HCT116 (cell line): Measurements from ENCODE around the gene AFAP1L2. TPM values are rescaled to one million over a fixed set of nuclear protein-coding genes. Genes with fewer than 3 reads are reported as not detected.

ENCODE experiments used
- ATAC-seq: fragments of 200-7000 bp; cut with Tn5 transposase; 2 replicates; pipeline ENCODE4 v1.9.1; 2020; ENCODE audit warnings: mild to moderate bottlenecking, moderate library complexity
- BruUV-seq: library from RNA; stranded (reverse); fragments of 400-500 nt; replicated peaks from 2 replicates; lab custom pipeline; 2021; lab: Mats Ljungman, UMichigan
- CTCF ChIA-PET: fragments of 300-600 bp; sonication (Branson Sonifier 250); formaldehyde crosslinking; loops from one replicate; lab custom pipeline; 2021; ENCODE audit warnings: antibody characterized with exemption; lab: Charles Lee
- POLR2A ChIA-PET: fragments of 300-600, 350-600 bp; sonication (Branson Sonifier 250); formaldehyde crosslinking; loops from one replicate; lab custom pipeline; 2021; ENCODE audit warnings: antibody characterized with exemption; lab: Charles Lee
- RAD21 ChIA-PET, 2 experiments: fragments of 300-600 bp; sonication (Branson Sonifier 250); formaldehyde crosslinking; loops; one replicate each; lab custom pipeline; 2023; ENCODE audit warnings: low total read pairs in 2 of 2; ENCODE audit not compliant: uncharacterized antibody in 2 of 2, unreplicated experiment in 2 of 2, low non-redundant PET in 1 of 2; lab: Charles Lee
- DNase-seq: peaks from one replicate; pipeline ENCODE4 v3.0.0-alpha.2; 2010; ENCODE audit warnings: low read depth, low spot score
- H2AFZ ChIP-seq: fragments of 200-600 bp; shearing (Covaris generic), sonication (generic); 2 replicates; pipeline ENCODE4 v1.6.1; 2017; ENCODE audit warnings: low read depth, mixed run types, mixed read lengths, antibody characterized with exemption, low read length; ENCODE audit not compliant: poor library complexity, severe bottlenecking
- H3K27ac ChIP-seq: 2 replicates; pipeline ENCODE4 v1.5.1; 2012; ENCODE audit warnings: low read depth, low read length
- H3K27me3 ChIP-seq: fragments of 200-600 bp; sonication (generic); 2 replicates; pipeline ENCODE4 v1.6.1; 2016; ENCODE audit warnings: mixed run types, low read length, mixed read lengths; ENCODE audit not compliant: insufficient read depth
- H3K36me3 ChIP-seq, 2 experiments: fragments of 200-500 bp in 1 of 2; fragments of 200-600 bp in 1 of 2; sonication (Bioruptor generic) in 1 of 2; sonication (generic) in 1 of 2; 2 replicates each; pipeline versions ENCODE4 v1.5.1 to v1.6.1; 2014 to 2016; ENCODE audit warnings: low read length in 2 of 2, inconsistent platforms in 1 of 2, mixed read lengths in 1 of 2, mixed run types in 1 of 2; ENCODE audit not compliant: insufficient read depth in 2 of 2, control insufficient read depth in 1 of 2
- H3K4me1 ChIP-seq, 2 experiments: fragments of 200-600 bp in 1 of 2; sonication (generic) in 1 of 2; 2 replicates each; pipeline versions ENCODE4 v1.5.1 to v1.6.1; 2012 to 2017; ENCODE audit warnings: low read length in 2 of 2, inconsistent platforms in 1 of 2, mild to moderate bottlenecking in 1 of 2, mixed read lengths in 1 of 2, mixed run types in 1 of 2, moderate library complexity in 1 of 2; ENCODE audit not compliant: insufficient read depth in 2 of 2, control insufficient read depth in 1 of 2
- H3K4me2 ChIP-seq: fragments of 200-600 bp; sonication (generic); 2 replicates; pipeline ENCODE4 v1.6.1; 2017; ENCODE audit warnings: mixed run types, low read length, mixed read lengths
- H3K4me3 ChIP-seq, 2 experiments: fragments of 200-600 bp in 1 of 2; sonication (generic) in 1 of 2; replicated peaks in 1 of 2; 2 replicates each; pipeline ENCODE4 v1.5.1; 2011 to 2016; ENCODE audit warnings: low read length in 2 of 2, control low read depth in 1 of 2, low read depth in 1 of 2, mild to moderate bottlenecking in 1 of 2, mixed read lengths in 1 of 2, mixed run types in 1 of 2
- H3K79me2 ChIP-seq: fragments of 200-600 bp; sonication (generic); 2 replicates; pipeline ENCODE4 v1.6.1; 2017; ENCODE audit warnings: mild to moderate bottlenecking, mixed run types, low read length, moderate library complexity, mixed read lengths; ENCODE audit not compliant: insufficient read depth
- H3K9ac ChIP-seq: fragments of 200-600 bp; sonication (generic); 2 replicates; pipeline ENCODE4 v1.6.1; 2016; ENCODE audit warnings: low read length, mixed read lengths
- H3K9me2 ChIP-seq: fragments of 200-600 bp; sonication (generic), shearing (Covaris generic); 2 replicates; pipeline ENCODE4 v1.6.1; 2017; ENCODE audit warnings: mixed run types, mild to moderate bottlenecking, moderate library complexity; ENCODE audit not compliant: insufficient read depth
- H3K9me3 ChIP-seq, 2 experiments: fragments of 200-500 bp in 1 of 2; fragments of 200-600 bp in 1 of 2; sonication (Bioruptor generic) in 1 of 2; sonication (generic) in 1 of 2; 2 replicates each; pipeline ENCODE4 v1.6.1; 2014 to 2017; ENCODE audit warnings: low read length in 2 of 2, mixed read lengths in 2 of 2, inconsistent platforms in 1 of 2, low read depth in 1 of 2, mild to moderate bottlenecking in 1 of 2, mixed run types in 1 of 2, moderate library complexity in 1 of 2; ENCODE audit not compliant: control insufficient read depth in 1 of 2, insufficient read depth in 1 of 2
- H4K20me1 ChIP-seq: fragments of 200-600 bp; sonication (generic), shearing (Covaris generic); 2 replicates; pipeline ENCODE4 v1.6.1; 2017; ENCODE audit warnings: mixed run types, mild to moderate bottlenecking, moderate library complexity; ENCODE audit not compliant: insufficient read depth
- CTCF ChIP-seq, 3 experiments: fragments of 200-600 bp in 1 of 3; sonication (generic) in 1 of 3; IDR thresholded peaks in 2 of 3; conservative IDR thresholded peaks in 1 of 3; 2 replicates each; pipeline ENCODE4 v1.5.1; 2012 to 2017; ENCODE audit warnings: low read depth in 2 of 3, low read length in 2 of 3, antibody characterized with exemption in 1 of 3, borderline replicate concordance in 1 of 3, control low read depth in 1 of 3, mild to moderate bottlenecking in 1 of 3, mixed read lengths in 1 of 3, mixed run types in 1 of 3, moderate library complexity in 1 of 3; ENCODE audit not compliant: insufficient read depth in 1 of 3
- ELF1 ChIP-seq: IDR thresholded peaks from 2 replicates; pipeline ENCODE4 v1.6.1; 2012; ENCODE audit warnings: low read depth, borderline replicate concordance
- JUND ChIP-seq: IDR thresholded peaks from 2 replicates; pipeline ENCODE4 v1.6.1; 2012
- MAX ChIP-seq: IDR thresholded peaks from 2 replicates; pipeline ENCODE4 v1.6.1; 2012
- REST ChIP-seq: IDR thresholded peaks from 2 replicates; pipeline ENCODE4 v1.6.1; 2012; ENCODE audit warnings: low read depth
- SIN3A ChIP-seq: IDR thresholded peaks from 2 replicates; pipeline ENCODE4 v1.6.1; 2012; ENCODE audit warnings: low read depth
- ZBTB33 ChIP-seq: IDR thresholded peaks from 2 replicates; pipeline ENCODE4 v1.6.1; 2011; ENCODE audit warnings: mild to moderate bottlenecking, low read length, moderate library complexity; ENCODE audit not compliant: insufficient replicate concordance; ENCODE audit errors: extremely low read depth
- ZNF274 ChIP-seq: fragments of 200-500 bp; sonication (Bioruptor generic); IDR thresholded peaks from 2 replicates; pipeline ENCODE4 v1.6.1; 2014; ENCODE audit warnings: mild to moderate bottlenecking, low read depth, low read length, inconsistent platforms
- intact Hi-C: fragments of 100-400 bp; cut with micrococcal nuclease; formaldehyde crosslinking; loops from 2 replicates; pipeline ENCODE4 v1.10.0; 2022
- total RNA-seq: library from RNA; stranded (reverse); gene quantifications from one replicate; pipeline ENCODE4 v1.2.1, GENCODE V29; 2021; ENCODE audit not compliant: unreplicated experiment

AFAP1L2 gene
- total RNA-seq, 1 experiment from 2014 or later: 0.93 TPM

- H3K9ac ChIP-seq: no peak overlapping the region
- ATAC-seq (no peak), DNase-seq (no peak)
- H3K27ac ChIP-seq: no peak overlapping the region
- no peaks in the 10 kb centered on the region for H3K9me2 ChIP-seq
- H3K27me3 ChIP-seq: peaks cover 91% of the 10 kb centered on the region
- no peak overlapping the region for H3K4me3 ChIP-seq
- no TSS peak for BruUV-seq
- RAD21 ChIA-PET: no interaction called here
- H3K79me2 ChIP-seq: no peaks in the 10 kb centered on the region
- no peaks in the 10 kb centered on the region; the same call in 1 of the 2 replicates for H4K20me1 ChIP-seq
- intact Hi-C loops: no loop called here
- POLR2A ChIA-PET: no interaction called here
- no peak overlapping the region for H2AFZ ChIP-seq
- TF ChIP-seq JUND: no peak
- TF ChIP-seq ZBTB33: no peak
- no peak for TF ChIP-seq MAX
- no peak for TF ChIP-seq REST
- TF ChIP-seq SIN3A: no peak
- TF ChIP-seq ELF1: no peak
- no peak for TF ChIP-seq ZNF274
- TF ChIP-seq CTCF (IDR thresholded peaks at IDR 0.05 in 2 of 3, conservative IDR thresholded peaks at IDR 0.05 in 1 of 3; ENCODE audit: borderline replicate concordance in 1 of 3, insufficient read depth in 1 of 3, low read depth in 2 of 3, low read length in 2 of 3): no peak
- no peaks in the 10 kb centered on the region for H3K4me1 ChIP-seq
- CTCF ChIA-PET: no interaction called here
- H3K9me3 ChIP-seq: no peaks in the 10 kb centered on the region
- H3K4me2 ChIP-seq: no peak overlapping the region
- H3K36me3 ChIP-seq: no peaks in the 10 kb centered on the region
These were observed 90.4 kb downstream of the AFAP1L2 start for GRCh38 chr10:114313866-114314265.
